Neural crest cell (in vitro differentiated cells): Measurements from ENCODE around the gene RASGEF1C. TPM values are rescaled to one million over a fixed set of nuclear protein-coding genes. Genes with fewer than 3 reads are reported as not detected.
"Not testable (repeated sequence)": the region's sequence is repeated elsewhere in the genome, so short reads cannot be mapped to it uniquely, and the experiment has no call there.

Experiments used
- DNase-seq: peaks from one replicate; pipeline ENCODE4 v3.0.0; 2021; ENCODE audit warnings: low read depth, mixed read lengths, low spot score
- H3K27ac Mint-ChIP-seq: one replicate; pipeline ENCODE4 v1.8.0; 2021; ENCODE audit warnings: mild to moderate bottlenecking, mixed read lengths; ENCODE audit not compliant: unreplicated experiment
- H3K27me3 Mint-ChIP-seq: 2 replicates; pipeline ENCODE4 v1.8.0; 2021; ENCODE audit warnings: low read depth, mild to moderate bottlenecking, mixed read lengths
- H3K36me3 Mint-ChIP-seq: 2 replicates; pipeline ENCODE4 v1.8.0; 2021; ENCODE audit warnings: low read depth, mild to moderate bottlenecking, mixed read lengths
- H3K4me1 Mint-ChIP-seq: 2 replicates; pipeline ENCODE4 v1.8.0; 2021; ENCODE audit warnings: mixed read lengths
- H3K4me3 Mint-ChIP-seq: one replicate; pipeline ENCODE4 v1.8.0; 2021; ENCODE audit warnings: mild to moderate bottlenecking, mixed read lengths
- H3K9me3 Mint-ChIP-seq: 2 replicates; pipeline ENCODE4 v1.8.0; 2021; ENCODE audit warnings: mixed read lengths
- CTCF ChIP-seq: fragments of 200-600 bp; sonication (generic); conservative IDR thresholded peaks from 2 replicates; pipeline ENCODE4 v1.5.0; 2021; ENCODE audit warnings: antibody characterized with exemption, mild to moderate bottlenecking
- total RNA-seq: library from RNA; stranded (reverse); gene quantifications from 2 replicates; pipeline ENCODE4 v1.2.1, GENCODE V29; 2021

Gene RASGEF1C
- total RNA-seq, 1 donor from 2014 or later = 1.7 TPM

- no peak for TF ChIP-seq CTCF
- Mint-ChIP-seq H3K27ac (no peak overlapping the region), H3K4me1 (peaks cover 6% of the 10 kb centered on the region), H3K36me3 (no peaks in the 10 kb centered on the region), H3K9me3 (no peaks in the 10 kb centered on the region), H3K27me3 (peaks cover 5% of the 10 kb centered on the region), H3K4me3 (peak overlapping the region; percentile 0)
- DNase-seq = no peak
These were observed 2.7 kb upstream of the RASGEF1C start for GRCh38 chr5:180211761-180212035.

GRCh38 chr5:180210961-180211760 lies 2.1 kb upstream of the RASGEF1C start:
- DNase-seq = no peak
- Mint-ChIP-seq H3K27me3 (peaks cover 5% of the 10 kb centered on the region), H3K4me3 (peak overlapping the region; percentile 41), H3K27ac (no peak overlapping the region), H3K4me1 (peaks cover 6% of the 10 kb centered on the region), H3K9me3 (no peaks in the 10 kb centered on the region), H3K36me3 (no peaks in the 10 kb centered on the region)
- TF ChIP-seq CTCF = no peak

- H3K27me3 Mint-ChIP-seq, H3K36me3 Mint-ChIP-seq, H3K4me1 Mint-ChIP-seq, H3K27ac Mint-ChIP-seq, H3K9me3 Mint-ChIP-seq, DNase-seq: not testable (repeated sequence)
- H3K4me3 Mint-ChIP-seq = peak overlapping the region; percentile 74
These were observed 1.1 kb upstream of the RASGEF1C start for GRCh38 chr5:180210077-180210476.

GRCh38 chr5:180208435-180209081 lies 453 bp downstream of the RASGEF1C start:
- TF ChIP-seq CTCF = peak; percentile 28
- Mint-ChIP-seq H3K27ac (peak overlapping the region; percentile 92), H3K36me3 (no peaks in the 10 kb centered on the region), H3K9me3 (no peaks in the 10 kb centered on the region), H3K4me1 (peaks cover 6% of the 10 kb centered on the region), H3K4me3 (peak overlapping the region; percentile 49), H3K27me3 (peaks cover 5% of the 10 kb centered on the region)
- peak; percentile 29 for DNase-seq

- Mint-ChIP-seq H3K4me1 (peaks cover 6% of the 10 kb centered on the region), H3K27me3 (peaks cover 5% of the 10 kb centered on the region), H3K9me3 (no peaks in the 10 kb centered on the region), H3K36me3 (no peaks in the 10 kb centered on the region), H3K4me3 (peak overlapping the region; percentile 49), H3K27ac (no peak overlapping the region)
- DNase-seq = no peak
- TF ChIP-seq CTCF = no peak
These were observed 975 bp downstream of the RASGEF1C start for GRCh38 chr5:180208038-180208434.

GRCh38 chr5:180207593-180207992 lies 1.4 kb downstream of the RASGEF1C start:
- H3K9me3 Mint-ChIP-seq = no peaks in the 10 kb centered on the region
- no peak for TF ChIP-seq CTCF
- no peaks in the 10 kb centered on the region for H3K36me3 Mint-ChIP-seq
- peaks cover 5% of the 10 kb centered on the region for H3K27me3 Mint-ChIP-seq
- peak overlapping the region; percentile 49 for H3K4me3 Mint-ChIP-seq
- DNase-seq = no peak
- H3K4me1 Mint-ChIP-seq = peaks cover 6% of the 10 kb centered on the region
- no peak overlapping the region for H3K27ac Mint-ChIP-seq
